Keratinocyte (primary cell): ENCODE measurements around the gene RASAL2.

Source experiments
- CTCF ChIP-seq, 3 experiments: IDR thresholded peaks in 1 of 3; conservative IDR thresholded peaks in 1 of 3; optimal IDR thresholded peaks in 1 of 3; 2 replicates in 2 of 3; 3 replicates in 1 of 3; pipeline versions ENCODE3 to v1.5.1; 2011; ENCODE audit warnings: low read length in 3 of 3, mild to moderate bottlenecking in 3 of 3, moderate library complexity in 2 of 3, control low read depth in 1 of 3, inconsistent platforms in 1 of 3; ENCODE audit not compliant: insufficient read depth in 2 of 3; ENCODE audit errors: extremely low read depth in 1 of 3
- EZH2 ChIP-seq: IDR thresholded peaks from one replicate; pipeline ENCODE4 v1.6.1; 2012; ENCODE audit warnings: inconsistent platforms, mild to moderate bottlenecking, low read length, moderate library complexity

GRCh38 chr1:178262120-178262500 is 168.2 kb downstream of the RASAL2 start:
- no peak for TF ChIP-seq CTCF (optimal IDR thresholded peaks at IDR 0.05 in 1 of 3, IDR thresholded peaks at IDR 0.05 in 1 of 3, conservative IDR thresholded peaks at IDR 0.05 in 1 of 3; ENCODE audit: extremely low read depth in 1 of 3, insufficient read depth in 2 of 3, low read length in 3 of 3)
- no peak for TF ChIP-seq EZH2
